ENCODE results near the gene MPPED2. TPM values are rescaled to one million over a fixed set of nuclear protein-coding genes. Genes with fewer than 3 reads are reported as not detected.

Gene MPPED2
- total and polyA plus RNA-seq, 4 donors: 0.11 to 5.6 (median 1.1) TPM

- TF ChIP-seq CTCF (IDR thresholded peaks at IDR 0.05; ENCODE audit: control extremely low read depth, extremely low read depth): no peak
- H3K4me3 ChIP-seq: no peak overlapping the region
- H3K9ac ChIP-seq (ENCODE audit: insufficient read depth in 1 of 2, low read length in 2 of 2): no peak overlapping the region
- no peak overlapping the region for H3K27ac ChIP-seq (ENCODE audit: low read depth in 1 of 2, low read length in 1 of 2)
- no peaks in the 10 kb centered on the region for H3K36me3 ChIP-seq (ENCODE audit: control insufficient read depth in 4 of 4, insufficient read depth in 4 of 4, low read length in 4 of 4)
- H3K27me3 ChIP-seq (ENCODE audit: control insufficient read depth in 3 of 3, insufficient read depth in 3 of 3, low read length in 2 of 3): no peaks in the 10 kb centered on the region
- DNase-seq (no peak), ATAC-seq (ENCODE audit: insufficient read depth, low FRiP score) (no peak)
- 68 to 87% methylated on average over 8 of the region's 8 CpGs for WGBS, 2 donors
- peaks cover 0 to 13% (median 12%) of the 10 kb centered on the region in 5 donors for H3K4me1 ChIP-seq (ENCODE audit: control insufficient read depth in 5 of 5, insufficient read depth in 5 of 5, low read length in 5 of 5)
- H3K9me3 ChIP-seq (ENCODE audit: control insufficient read depth in 4 of 4, insufficient read depth in 3 of 4, low read length in 3 of 4): no peaks in the 10 kb centered on the region
These were observed 190.4 kb downstream of the MPPED2 start for GRCh38 chr11:30395751-30396150.

GRCh38 chr11:30393012-30393411 lies 193.1 kb downstream of the MPPED2 start:
- WGBS, 2 donors: 78 to 86% methylated on average over 1 of the region's 1 CpG
- no peak for ATAC-seq (ENCODE audit: insufficient read depth, low FRiP score)
- Histone ChIP-seq H3K36me3 (ENCODE audit: control insufficient read depth in 4 of 4, insufficient read depth in 4 of 4, low read length in 4 of 4) (no peaks in the 10 kb centered on the region), H3K4me3 (no peak overlapping the region), H3K27ac (ENCODE audit: low read depth in 1 of 2, low read length in 1 of 2) (no peak overlapping the region), H3K27me3 (ENCODE audit: control insufficient read depth in 3 of 3, insufficient read depth in 3 of 3, low read length in 2 of 3) (no peaks in the 10 kb centered on the region), H3K9ac (ENCODE audit: insufficient read depth in 1 of 2, low read length in 2 of 2) (no peak overlapping the region), H3K9me3 (ENCODE audit: control insufficient read depth in 4 of 4, insufficient read depth in 3 of 4, low read length in 3 of 4) (no peaks in the 10 kb centered on the region), H3K4me1 (ENCODE audit: control insufficient read depth in 5 of 5, insufficient read depth in 5 of 5, low read length in 5 of 5) (peaks cover 0 to 13% (median 12%) of the 10 kb centered on the region in 5 donors)
- no peak for TF ChIP-seq CTCF (IDR thresholded peaks at IDR 0.05; ENCODE audit: control extremely low read depth, extremely low read depth)
- no peak for DNase-seq

- no peak overlapping the region for H3K27ac ChIP-seq (ENCODE audit: low read depth in 1 of 2, low read length in 1 of 2)
- 34 to 41% methylated on average over 5 of the region's 5 CpGs for WGBS, 2 donors
- TF ChIP-seq CTCF (IDR thresholded peaks at IDR 0.05; ENCODE audit: control extremely low read depth, extremely low read depth): no peak
- no peaks in the 10 kb centered on the region for H3K36me3 ChIP-seq (ENCODE audit: control insufficient read depth in 4 of 4, insufficient read depth in 4 of 4, low read length in 4 of 4)
- no peaks in the 10 kb centered on the region for H3K9me3 ChIP-seq (ENCODE audit: control insufficient read depth in 4 of 4, insufficient read depth in 3 of 4, low read length in 3 of 4)
- ATAC-seq (ENCODE audit: insufficient read depth, low FRiP score): no peak
- no peak overlapping the region for H3K4me3 ChIP-seq
- peak; percentile 63 to 88 (median 87) for DNase-seq
- no peaks in the 10 kb centered on the region for H3K27me3 ChIP-seq (ENCODE audit: control insufficient read depth in 3 of 3, insufficient read depth in 3 of 3, low read length in 2 of 3)
- peaks cover 0 to 13% (median 12%) of the 10 kb centered on the region in 5 donors for H3K4me1 ChIP-seq (ENCODE audit: control insufficient read depth in 5 of 5, insufficient read depth in 5 of 5, low read length in 5 of 5)
- peak overlapping the region in 1 of 2 donors; percentile 35 for H3K9ac ChIP-seq (ENCODE audit: insufficient read depth in 1 of 2, low read length in 2 of 2)
These were observed 193.8 kb downstream of the MPPED2 start for GRCh38 chr11:30392221-30392784.

GRCh38 chr11:30388957-30389356 lies 197.2 kb downstream of the MPPED2 start:
- Histone ChIP-seq H3K36me3 (ENCODE audit: control insufficient read depth in 4 of 4, insufficient read depth in 4 of 4, low read length in 4 of 4) (no peaks in the 10 kb centered on the region), H3K4me1 (ENCODE audit: control insufficient read depth in 5 of 5, insufficient read depth in 5 of 5, low read length in 5 of 5) (peaks cover 0 to 13% (median 12%) of the 10 kb centered on the region in 5 donors), H3K9ac (ENCODE audit: insufficient read depth in 1 of 2, low read length in 2 of 2) (no peak overlapping the region), H3K27me3 (ENCODE audit: control insufficient read depth in 3 of 3, insufficient read depth in 3 of 3, low read length in 2 of 3) (no peaks in the 10 kb centered on the region), H3K4me3 (no peak overlapping the region), H3K27ac (ENCODE audit: low read depth in 1 of 2, low read length in 1 of 2) (no peak overlapping the region), H3K9me3 (ENCODE audit: control insufficient read depth in 4 of 4, insufficient read depth in 3 of 4, low read length in 3 of 4) (no peaks in the 10 kb centered on the region)
- TF ChIP-seq CTCF (IDR thresholded peaks at IDR 0.05; ENCODE audit: control extremely low read depth, extremely low read depth): no peak
- WGBS, 2 donors: 82 to 88% methylated on average over 3 of the region's 3 CpGs
- DNase-seq (no peak), ATAC-seq (ENCODE audit: insufficient read depth, low FRiP score) (no peak)

Measured in lung (tissue), 12 donors.